ENCODE measurements around the gene C1QTNF4. TPM values are rescaled to one million over a fixed set of nuclear protein-coding genes. Genes with fewer than 3 reads are reported as not detected.
A peak's percentile ranks its signal among the peaks of the same experiment; 100 is the strongest.
"Not testable (repeated sequence)": the region's sequence is repeated elsewhere in the genome, so short reads cannot be mapped to it uniquely, and the experiment has no call there.

Gene C1QTNF4
- total RNA-seq, 2 donors from 2014 or later = 0.86 TPM; not detected in 1

DNA sequence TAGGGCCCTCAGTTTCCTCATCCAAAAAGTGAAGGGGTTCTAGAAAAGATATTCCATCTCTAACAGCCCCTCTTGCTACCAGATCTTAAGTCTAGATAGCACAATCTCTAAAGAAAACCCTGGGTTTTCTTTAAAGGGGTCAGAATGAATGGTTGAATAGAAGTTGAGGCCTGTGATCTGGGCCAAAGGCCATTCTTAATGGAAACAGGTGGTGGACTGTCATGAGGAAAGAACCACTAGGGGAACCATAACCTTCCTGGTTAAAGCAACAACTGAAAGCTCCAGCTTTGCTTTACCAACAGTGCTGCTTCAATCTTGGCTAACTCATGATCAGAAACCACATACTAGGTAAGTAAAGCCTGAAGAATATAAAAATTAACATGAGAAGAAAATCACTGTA, 43.1 kb downstream of the C1QTNF4 start:
- H3K36me3 ChIP-seq = no peaks in the 10 kb centered on the region
- H3K4me1 ChIP-seq = peaks cover 0 to 24% of the 10 kb centered on the region in 2 donors

GRCh38 chr11:47550288-47551047, 43.7 kb downstream of the C1QTNF4 start:
- TF ChIP-seq, protein P1, sequence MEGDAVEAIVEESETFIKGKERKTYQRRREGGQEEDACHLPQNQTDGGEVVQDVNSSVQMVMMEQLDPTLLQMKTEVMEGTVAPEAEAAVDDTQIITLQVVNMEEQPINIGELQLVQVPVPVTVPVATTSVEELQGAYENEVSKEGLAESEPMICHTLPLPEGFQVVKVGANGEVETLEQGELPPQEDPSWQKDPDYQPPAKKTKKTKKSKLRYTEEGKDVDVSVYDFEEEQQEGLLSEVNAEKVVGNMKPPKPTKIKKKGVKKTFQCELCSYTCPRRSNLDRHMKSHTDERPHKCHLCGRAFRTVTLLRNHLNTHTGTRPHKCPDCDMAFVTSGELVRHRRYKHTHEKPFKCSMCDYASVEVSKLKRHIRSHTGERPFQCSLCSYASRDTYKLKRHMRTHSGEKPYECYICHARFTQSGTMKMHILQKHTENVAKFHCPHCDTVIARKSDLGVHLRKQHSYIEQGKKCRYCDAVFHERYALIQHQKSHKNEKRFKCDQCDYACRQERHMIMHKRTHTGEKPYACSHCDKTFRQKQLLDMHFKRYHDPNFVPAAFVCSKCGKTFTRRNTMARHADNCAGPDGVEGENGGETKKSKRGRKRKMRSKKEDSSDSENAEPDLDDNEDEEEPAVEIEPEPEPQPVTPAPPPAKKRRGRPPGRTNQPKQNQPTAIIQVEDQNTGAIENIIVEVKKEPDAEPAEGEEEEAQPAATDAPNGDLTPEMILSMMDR (IDR thresholded peaks at IDR 0.05) = no peak
- Histone ChIP-seq H3K27me3 (no peaks in the 10 kb centered on the region), H3K4me1 (peaks cover 0 to 24% of the 10 kb centered on the region in 2 donors), H3K27ac (no peak overlapping the region), H3K36me3 (no peaks in the 10 kb centered on the region), H3K9me3 (no peaks in the 10 kb centered on the region), H3K4me3 (no peak overlapping the region)
- no peak for DNase-seq (ENCODE audit: low spot score)

More for the DNA sequence above, 43.1 kb downstream of the C1QTNF4 start:
- Histone ChIP-seq H3K4me3 (peak overlapping the region in 1 of 2 donors; percentile 96), H3K27me3 (no peaks in the 10 kb centered on the region), H3K9me3 (no peaks in the 10 kb centered on the region), H3K27ac (no peak overlapping the region)
- DNase-seq (ENCODE audit: low spot score) = no peak
- TF ChIP-seq, protein P1 (IDR thresholded peaks at IDR 0.05) = no peak

GRCh38 chr11:47546274-47546673, 47.9 kb downstream of the C1QTNF4 start:
- DNase-seq (ENCODE audit: low spot score); H3K27ac ChIP-seq; H3K4me3 ChIP-seq; H3K36me3 ChIP-seq; H3K9me3 ChIP-seq; H3K27me3 ChIP-seq: not testable (repeated sequence)
- peaks cover 0 to 16% of the 10 kb centered on the region in 2 donors for H3K4me1 ChIP-seq

- Histone ChIP-seq H3K36me3 (no peaks in the 10 kb centered on the region), H3K4me3 (no peak overlapping the region), H3K4me1 (peaks cover 0 to 18% of the 10 kb centered on the region in 2 donors), H3K27me3 (no peaks in the 10 kb centered on the region), H3K9me3 (no peaks in the 10 kb centered on the region), H3K27ac (no peak overlapping the region)
- TF ChIP-seq, protein P1 (IDR thresholded peaks at IDR 0.05) = no peak
- no peak for DNase-seq (ENCODE audit: low spot score)
Observed at GRCh38 chr11:47545298-47545697, 48.9 kb downstream of the C1QTNF4 start.

GRCh38 chr11:47541070-47541469, 53.1 kb downstream of the C1QTNF4 start:
- DNase-seq (ENCODE audit: low spot score) = no peak
- no peaks in the 10 kb centered on the region for H3K36me3 ChIP-seq
- no peaks in the 10 kb centered on the region for H3K27me3 ChIP-seq
- no peak overlapping the region for H3K4me3 ChIP-seq
- H3K4me1 ChIP-seq = peaks cover 0 to 51% of the 10 kb centered on the region in 2 donors
- H3K27ac ChIP-seq = no peak overlapping the region
- TF ChIP-seq, protein P1 (IDR thresholded peaks at IDR 0.05) = no peak
- H3K9me3 ChIP-seq = no peaks in the 10 kb centered on the region

DNA sequence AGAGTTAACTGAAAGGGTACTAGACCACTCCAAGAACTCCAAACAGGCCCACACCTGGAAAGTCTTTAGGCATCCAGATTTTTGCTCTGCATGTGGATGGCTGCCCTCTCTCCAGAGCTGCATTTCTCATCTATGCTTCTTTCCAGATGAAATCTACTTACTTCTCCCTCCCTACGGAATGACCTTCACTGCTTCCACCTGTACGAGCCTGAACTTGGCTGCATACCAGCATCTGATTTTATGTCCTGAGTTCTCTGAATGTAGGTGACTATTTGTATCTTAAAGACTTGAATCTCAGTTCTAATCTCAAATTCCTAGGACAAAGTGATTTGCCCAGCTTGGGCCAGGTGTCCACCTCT, 54.6 kb downstream of the C1QTNF4 start:
- no peak for DNase-seq (ENCODE audit: low spot score)
- no peak overlapping the region for H3K4me3 ChIP-seq
- H3K27ac ChIP-seq = no peak overlapping the region
- H3K27me3 ChIP-seq = no peaks in the 10 kb centered on the region
- H3K9me3 ChIP-seq = no peaks in the 10 kb centered on the region
- TF ChIP-seq, protein P1 (IDR thresholded peaks at IDR 0.05) = no peak
- peaks cover 0 to 62% of the 10 kb centered on the region in 2 donors for H3K4me1 ChIP-seq
- no peaks in the 10 kb centered on the region for H3K36me3 ChIP-seq

Other genes starting within 250 kb of the C1QTNF4 start
- gene MYBPC3, start 241.7 kb downstream of the C1QTNF4 start, total RNA-seq = 1,000 to 10,000 TPM in 1 of 2 donors, 100 to 1,000 TPM in 1; 797 to 1,210 TPM
- 10 to 100 TPM in 1 of 2 donors, 1 to 10 TPM in 1; 7.5 to 23.1 TPM for gene SPI1, start 215.9 kb downstream of the C1QTNF4 start, total RNA-seq
- 10 to 100 TPM; 78.4 to 79.8 TPM for gene SLC39A13, start 185.8 kb downstream of the C1QTNF4 start, total RNA-seq
- 100 to 1,000 TPM; 130 to 177 TPM for gene PSMC3, start 168.0 kb downstream of the C1QTNF4 start, total RNA-seq
- not detected for gene RAPSN, start 145.3 kb downstream of the C1QTNF4 start, total RNA-seq
- 10 to 100 TPM; 57.1 to 65.9 TPM for gene CELF1, start 41.3 kb downstream of the C1QTNF4 start, total RNA-seq
- gene PTPMT1, start 28.8 kb downstream of the C1QTNF4 start, total RNA-seq = 10 to 100 TPM; 26.9 to 50.1 TPM
- 10 to 100 TPM; 11.7 to 21.7 TPM for gene KBTBD4, start 15.4 kb downstream of the C1QTNF4 start, total RNA-seq
- gene NDUFS3, start 15.3 kb downstream of the C1QTNF4 start, total RNA-seq = 100 to 1,000 TPM in 1 of 2 donors, 10 to 100 TPM in 1; 93.4 to 125 TPM
- gene FAM180B, start 7.7 kb downstream of the C1QTNF4 start, total RNA-seq = under 1 TPM in 1 of 2 donors, not detected in 1; 0.89 TPM
- 10 to 100 TPM; 40.9 to 52.4 TPM for gene MTCH2, start 48.1 kb upstream of the C1QTNF4 start, total RNA-seq
- gene AGBL2, start 121.0 kb upstream of the C1QTNF4 start, total RNA-seq = not detected
- gene FNBP4, start 172.9 kb upstream of the C1QTNF4 start, total RNA-seq = 10 to 100 TPM; 31.0 to 37.8 TPM

Measured in right atrium auricular region (tissue), 2 donors.